Endothelial cell of umbilical vein (primary cell): ENCODE results near the gene LCOR. TPM values are rescaled to one million over a fixed set of nuclear protein-coding genes. Genes with fewer than 3 reads are reported as not detected.

ENCODE experiments used
- BruUV-seq: library from RNA; stranded (reverse); fragments of 400-500 nt; replicated peaks from 2 replicates; lab custom pipeline; 2021; lab: Mats Ljungman, UMichigan
- CTCF ChIA-PET: fragments of 300-600, 350-600 bp; sonication (Branson Sonifier 250); formaldehyde crosslinking; loops from one replicate; lab custom pipeline; 2021; ENCODE audit warnings: antibody characterized with exemption, inconsistent platforms; lab: Charles Lee
- POLR2A ChIA-PET: fragments of 300-600, 350-600 bp; sonication (Branson Sonifier 250); formaldehyde crosslinking; loops from one replicate; lab custom pipeline; 2021; ENCODE audit warnings: antibody characterized with exemption, inconsistent platforms; lab: Charles Lee
- DNase-seq: peaks from one replicate; pipeline ENCODE4 v3.0.0-alpha.2; 2011; ENCODE audit warnings: low read depth, low spot score
- FAIRE-seq: peaks from 2 replicates; lab custom pipeline; 2011; peaks lifted over from hg19 to GRCh38; lab: Jason Lieb, UNC
- H2AFZ ChIP-seq: 2 replicates; pipeline ENCODE4 v1.6.0; 2012; ENCODE audit warnings: low read depth, low read length, control low read depth, inconsistent platforms
- H3K27ac ChIP-seq: 2 replicates; pipeline ENCODE4 v1.5.1; 2011; ENCODE audit warnings: low read depth, mild to moderate bottlenecking, control low read depth, low read length, moderate library complexity; ENCODE audit not compliant: insufficient read depth
- H3K27me3 ChIP-seq, 2 experiments: 2 replicates each; pipeline versions ENCODE4 v1.6.0 to v1.6.1; 2011; ENCODE audit warnings: low read length in 2 of 2, mixed read lengths in 1 of 2; ENCODE audit not compliant: control insufficient read depth in 2 of 2, insufficient read depth in 2 of 2
- H3K36me3 ChIP-seq, 2 experiments: 2 replicates in 1 of 2; 3 replicates in 1 of 2; pipeline ENCODE4 v1.5.1; 2011; ENCODE audit warnings: low read length in 2 of 2, mild to moderate bottlenecking in 1 of 2, moderate library complexity in 1 of 2; ENCODE audit not compliant: control insufficient read depth in 2 of 2, insufficient read depth in 2 of 2; ENCODE audit errors: extremely low read depth in 1 of 2
- H3K4me1 ChIP-seq: 3 replicates; pipeline ENCODE4 v1.5.1; 2011; ENCODE audit warnings: mild to moderate bottlenecking, low read length; ENCODE audit not compliant: control insufficient read depth, insufficient read depth; ENCODE audit errors: extremely low read depth
- H3K4me2 ChIP-seq: 2 replicates; pipeline ENCODE4 v1.6.1; 2011; ENCODE audit warnings: low read length, control low read depth, mixed read lengths; ENCODE audit not compliant: insufficient read depth
- H3K4me3 ChIP-seq, 3 experiments: fragments of 200-600 bp in 1 of 3; sonication (generic), shearing (Covaris generic) in 1 of 3; replicated peaks in 1 of 3; 2 replicates each; pipeline ENCODE4 v1.5.1; 2011 to 2016; ENCODE audit warnings: control low read depth in 3 of 3, low read length in 3 of 3, mild to moderate bottlenecking in 2 of 3, inconsistent platforms in 1 of 3, low read depth in 1 of 3, moderate library complexity in 1 of 3; ENCODE audit not compliant: insufficient read depth in 1 of 3
- H3K79me2 ChIP-seq: 2 replicates; pipeline ENCODE4 v1.6.0; 2012; ENCODE audit warnings: low read length, inconsistent platforms; ENCODE audit not compliant: control insufficient read depth, insufficient read depth
- H3K9ac ChIP-seq: replicated peaks from 2 replicates; pipeline ENCODE3; 2011; ENCODE audit warnings: low read length, control low read depth; ENCODE audit not compliant: insufficient read depth; ENCODE audit errors: extremely low read depth
- H3K9me1 ChIP-seq: replicated peaks from 3 replicates; pipeline ENCODE4 v1.6.0; 2011; ENCODE audit warnings: mild to moderate bottlenecking, low read length; ENCODE audit not compliant: control insufficient read depth, insufficient read depth; ENCODE audit errors: extremely low read depth
- H3K9me3 ChIP-seq: replicated peaks from 2 replicates; pipeline ENCODE4 v1.5.1; 2012; ENCODE audit warnings: low read length, inconsistent platforms; ENCODE audit not compliant: control insufficient read depth, insufficient read depth
- H4K20me1 ChIP-seq: replicated peaks from 2 replicates; pipeline ENCODE3; 2011; ENCODE audit warnings: mild to moderate bottlenecking, low read length; ENCODE audit not compliant: control insufficient read depth, insufficient read depth; ENCODE audit errors: extremely low read depth
- CTCF ChIP-seq, 2 donors: IDR thresholded peaks; 1 replicate in 1 of 2; 2 replicates in 1 of 2; pipeline ENCODE4 v1.5.1; 2011; ENCODE audit warnings: low read length in 2 of 2, mild to moderate bottlenecking in 2 of 2, moderate library complexity in 2 of 2, control low read depth in 1 of 2, inconsistent platforms in 1 of 2, low read depth in 1 of 2; ENCODE audit not compliant: insufficient read depth in 1 of 2; ENCODE audit errors: extremely low read depth in 1 of 2
- EZH2 ChIP-seq: IDR thresholded peaks from 2 replicates; pipeline ENCODE4 v1.6.1; 2012; ENCODE audit warnings: borderline replicate concordance, low read depth, mild to moderate bottlenecking, moderate library complexity, low read length, inconsistent platforms; ENCODE audit not compliant: severe bottlenecking
- FOS ChIP-seq: IDR thresholded peaks from 2 replicates; pipeline ENCODE4 v1.6.1; 2011; ENCODE audit warnings: mild to moderate bottlenecking, low read length, moderate library complexity, borderline replicate concordance; ENCODE audit not compliant: insufficient read depth
- GATA2 ChIP-seq: IDR thresholded peaks from 2 replicates; pipeline ENCODE4 v1.7.0; 2011; ENCODE audit warnings: low read depth, mild to moderate bottlenecking, moderate library complexity, mixed read lengths, low read length; ENCODE audit not compliant: insufficient read length, insufficient read depth
- JUN ChIP-seq: IDR thresholded peaks from 2 replicates; pipeline ENCODE4 v1.6.1; 2011; ENCODE audit warnings: borderline replicate concordance, low read depth; ENCODE audit not compliant: insufficient read length, insufficient read depth
- MAX ChIP-seq: IDR thresholded peaks from 2 replicates; pipeline ENCODE4 v1.6.1; 2011; ENCODE audit not compliant: insufficient read depth, insufficient read length
- MYC ChIP-seq: IDR thresholded peaks from one replicate; pipeline ENCODE4 v1.6.1; 2011; ENCODE audit warnings: mild to moderate bottlenecking, low read depth, low read length
- POLR2A ChIP-seq: IDR thresholded peaks from 2 replicates; pipeline ENCODE4 v1.6.1; 2012; ENCODE audit warnings: low read depth, mild to moderate bottlenecking, control low read depth, low read length
- POLR2AphosphoS5 ChIP-seq: IDR thresholded peaks from 2 replicates; pipeline ENCODE4 v1.6.1; 2012; ENCODE audit warnings: low read depth, mild to moderate bottlenecking, control low read depth, low read length, moderate library complexity; ENCODE audit not compliant: insufficient read depth
- dilution Hi-C: fragments of 300-500 bp; cut with MboI; formaldehyde crosslinking; loops from one replicate; pipeline ENCODE4 v1.15.0; 2019; ENCODE audit warnings: low sequenced_read_pairs; ENCODE audit not compliant: extremely low pct_ligation_motif_present
- intact Hi-C: fragments of 100-400 bp; cut with micrococcal nuclease; formaldehyde crosslinking; loops from one replicate; pipeline ENCODE4 v1.10.0; 2022
- polyA plus RNA-seq, 4 experiments: library from polyadenylated mRNA; depleted of rRNA in 3 of 4; stranded (reverse) in 3 of 4; unstranded in 1 of 4; fragments of >200 nt; gene quantifications; 2 replicates each; pipeline versions ENCODE4 v1.2.1 to v1.2.3, GENCODE V29; 2011 to 2012; ENCODE audit warnings: missing spikeins in 1 of 4
- total RNA-seq: library from RNA; stranded (reverse); gene quantifications from 2 replicates; pipeline ENCODE4 v1.2.3, GENCODE V29; 2021

LCOR gene
- total and polyA plus RNA-seq, 2 donors (not counting 3 experiments of a cell fraction or from before 2014, with no cell fraction given): 11.6 to 39.0 TPM

GRCh38 chr10:96890172-96890513, 58.0 kb downstream of the LCOR start:
- Histone ChIP-seq H4K20me1 (peaks cover 16% of the 10 kb centered on the region), H2AFZ (no peak overlapping the region), H3K79me2 (peaks cover 70% of the 10 kb centered on the region), H3K4me3 (no peak overlapping the region), H3K27ac (no peak overlapping the region), H3K9ac (no peak overlapping the region), H3K4me2 (no peak overlapping the region), H3K9me3 (no peaks in the 10 kb centered on the region), H3K27me3 (no peaks in the 10 kb centered on the region), H3K4me1 (no peaks in the 10 kb centered on the region), H3K9me1 (no peaks in the 10 kb centered on the region), H3K36me3 (no peaks in the 10 kb centered on the region)
- dilution Hi-C loops (no loop called here), intact Hi-C loops (no loop called here)
- DNase-seq: no peak
- no peak for TF ChIP-seq GATA2
- TF ChIP-seq MYC: no peak
- TF ChIP-seq EZH2: no peak
- no peak for TF ChIP-seq MAX
- no peak for TF ChIP-seq FOS
- no peak for TF ChIP-seq CTCF (IDR thresholded peaks at IDR 0.05; ENCODE audit: extremely low read depth in 1 of 2, insufficient read depth in 1 of 2, low read depth in 1 of 2, low read length in 2 of 2)
- no peak for TF ChIP-seq POLR2A
- no peak for TF ChIP-seq POLR2AphosphoS5
- no peak for TF ChIP-seq JUN
- CTCF ChIA-PET: no interaction called here
- BruUV-seq: no TSS peak
- FAIRE-seq: no peak
- POLR2A ChIA-PET: no interaction called here
